Panc1 (cell line): ENCODE data around the gene VPS35L.

Experiments used
- POLR2AphosphoS5 ChIP-seq: IDR thresholded peaks from 2 replicates; pipeline ENCODE4 v1.6.1; 2012; ENCODE audit warnings: mild to moderate bottlenecking, low read depth, low read length, moderate library complexity
- SIN3A ChIP-seq: IDR thresholded peaks from 2 replicates; pipeline ENCODE4 v1.6.1; 2012; ENCODE audit warnings: low read depth, mild to moderate bottlenecking, low read length, moderate library complexity, borderline replicate concordance; ENCODE audit not compliant: insufficient read depth
- TCF7L2 ChIP-seq: IDR thresholded peaks from 2 replicates; pipeline ENCODE4 v1.6.1; 2011; ENCODE audit warnings: mild to moderate bottlenecking, low read depth, low read length, inconsistent platforms
- TF ChIP-seq, protein P1 (sequence below): fragments of 450-650 bp; IDR thresholded peaks from 2 replicates; pipeline ENCODE4 v1.5.1; 2017; ENCODE audit warnings: mild to moderate bottlenecking
- TF ChIP-seq, protein P2 (sequence below), 2 experiments: IDR thresholded peaks; 2 replicates each; pipeline ENCODE4 v1.6.1; 2011 to 2012; ENCODE audit warnings: low read depth in 2 of 2, control low read depth in 1 of 2, low read length in 1 of 2, mild to moderate bottlenecking in 1 of 2, moderate library complexity in 1 of 2; ENCODE audit not compliant: insufficient read depth in 1 of 2

- TF ChIP-seq, protein P1, sequence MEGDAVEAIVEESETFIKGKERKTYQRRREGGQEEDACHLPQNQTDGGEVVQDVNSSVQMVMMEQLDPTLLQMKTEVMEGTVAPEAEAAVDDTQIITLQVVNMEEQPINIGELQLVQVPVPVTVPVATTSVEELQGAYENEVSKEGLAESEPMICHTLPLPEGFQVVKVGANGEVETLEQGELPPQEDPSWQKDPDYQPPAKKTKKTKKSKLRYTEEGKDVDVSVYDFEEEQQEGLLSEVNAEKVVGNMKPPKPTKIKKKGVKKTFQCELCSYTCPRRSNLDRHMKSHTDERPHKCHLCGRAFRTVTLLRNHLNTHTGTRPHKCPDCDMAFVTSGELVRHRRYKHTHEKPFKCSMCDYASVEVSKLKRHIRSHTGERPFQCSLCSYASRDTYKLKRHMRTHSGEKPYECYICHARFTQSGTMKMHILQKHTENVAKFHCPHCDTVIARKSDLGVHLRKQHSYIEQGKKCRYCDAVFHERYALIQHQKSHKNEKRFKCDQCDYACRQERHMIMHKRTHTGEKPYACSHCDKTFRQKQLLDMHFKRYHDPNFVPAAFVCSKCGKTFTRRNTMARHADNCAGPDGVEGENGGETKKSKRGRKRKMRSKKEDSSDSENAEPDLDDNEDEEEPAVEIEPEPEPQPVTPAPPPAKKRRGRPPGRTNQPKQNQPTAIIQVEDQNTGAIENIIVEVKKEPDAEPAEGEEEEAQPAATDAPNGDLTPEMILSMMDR = no peak
- TF ChIP-seq POLR2AphosphoS5 = no peak
- TF ChIP-seq, protein P2, sequence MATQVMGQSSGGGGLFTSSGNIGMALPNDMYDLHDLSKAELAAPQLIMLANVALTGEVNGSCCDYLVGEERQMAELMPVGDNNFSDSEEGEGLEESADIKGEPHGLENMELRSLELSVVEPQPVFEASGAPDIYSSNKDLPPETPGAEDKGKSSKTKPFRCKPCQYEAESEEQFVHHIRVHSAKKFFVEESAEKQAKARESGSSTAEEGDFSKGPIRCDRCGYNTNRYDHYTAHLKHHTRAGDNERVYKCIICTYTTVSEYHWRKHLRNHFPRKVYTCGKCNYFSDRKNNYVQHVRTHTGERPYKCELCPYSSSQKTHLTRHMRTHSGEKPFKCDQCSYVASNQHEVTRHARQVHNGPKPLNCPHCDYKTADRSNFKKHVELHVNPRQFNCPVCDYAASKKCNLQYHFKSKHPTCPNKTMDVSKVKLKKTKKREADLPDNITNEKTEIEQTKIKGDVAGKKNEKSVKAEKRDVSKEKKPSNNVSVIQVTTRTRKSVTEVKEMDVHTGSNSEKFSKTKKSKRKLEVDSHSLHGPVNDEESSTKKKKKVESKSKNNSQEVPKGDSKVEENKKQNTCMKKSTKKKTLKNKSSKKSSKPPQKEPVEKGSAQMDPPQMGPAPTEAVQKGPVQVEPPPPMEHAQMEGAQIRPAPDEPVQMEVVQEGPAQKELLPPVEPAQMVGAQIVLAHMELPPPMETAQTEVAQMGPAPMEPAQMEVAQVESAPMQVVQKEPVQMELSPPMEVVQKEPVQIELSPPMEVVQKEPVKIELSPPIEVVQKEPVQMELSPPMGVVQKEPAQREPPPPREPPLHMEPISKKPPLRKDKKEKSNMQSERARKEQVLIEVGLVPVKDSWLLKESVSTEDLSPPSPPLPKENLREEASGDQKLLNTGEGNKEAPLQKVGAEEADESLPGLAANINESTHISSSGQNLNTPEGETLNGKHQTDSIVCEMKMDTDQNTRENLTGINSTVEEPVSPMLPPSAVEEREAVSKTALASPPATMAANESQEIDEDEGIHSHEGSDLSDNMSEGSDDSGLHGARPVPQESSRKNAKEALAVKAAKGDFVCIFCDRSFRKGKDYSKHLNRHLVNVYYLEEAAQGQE (IDR thresholded peaks at IDR 0.05; ENCODE audit: insufficient read depth in 1 of 2, low read depth in 2 of 2, low read length in 1 of 2) = no peak
- TF ChIP-seq SIN3A = no peak
- no peak for TF ChIP-seq TCF7L2
Measured at GRCh38 chr16:19522760-19523159, 32.7 kb upstream of the VPS35L start.
